Measurements from ENCODE around the gene PDCD2. TPM values are rescaled to one million over a fixed set of nuclear protein-coding genes. Genes with fewer than 3 reads are reported as not detected.

PDCD2 gene
- total RNA-seq, 1 donor from 2014 or later, result 127 TPM

- peak within 1 kb of the TSS; percentile 100 for H3K4me3 ChIP-seq (ENCODE audit: low read depth, low read length)
- H3K27me3 ChIP-seq (ENCODE audit: control insufficient read depth, insufficient read depth, low read length), result no peaks in the 10 kb centered on the region
- no peaks in the 10 kb centered on the region for H3K36me3 ChIP-seq (ENCODE audit: control insufficient read depth, insufficient read depth, low read length)
- DNase-seq (ENCODE audit: low read depth), result peak; percentile 98
- TF ChIP-seq CTCF (IDR thresholded peaks at IDR 0.05; ENCODE audit: insufficient read depth, low read length, poor library complexity, severe bottlenecking), result no peak
Measured at GRCh38 chr6:170554013-170554795, 30.2 kb downstream of the PDCD2 start, which contains the start of gene TBP. Gene TBP, plus strand, starts transcription at chr6:170554369. Its CDS starts 2,661 bp downstream, at chr6:170557030.

- peak overlapping the region; percentile 100 for H3K4me3 ChIP-seq (ENCODE audit: low read depth, low read length)
- H3K36me3 ChIP-seq (ENCODE audit: control insufficient read depth, insufficient read depth, low read length), result no peaks in the 10 kb centered on the region
- H3K27me3 ChIP-seq (ENCODE audit: control insufficient read depth, insufficient read depth, low read length), result no peaks in the 10 kb centered on the region
- no peak for TF ChIP-seq CTCF (IDR thresholded peaks at IDR 0.05; ENCODE audit: insufficient read depth, low read length, poor library complexity, severe bottlenecking)
- DNase-seq (ENCODE audit: low read depth), result peak; percentile 7
Measured at GRCh38 chr6:170553534-170554012, 30.9 kb downstream of the PDCD2 start.

- Histone ChIP-seq H3K36me3 (ENCODE audit: control insufficient read depth, insufficient read depth, low read length) (peaks cover 1% of the 10 kb centered on the region), H3K4me3 (ENCODE audit: low read depth, low read length) (peak within 1 kb of the TSS; percentile 100), H3K27me3 (ENCODE audit: control insufficient read depth, insufficient read depth, low read length) (no peaks in the 10 kb centered on the region)
- peak; percentile 81 for DNase-seq (ENCODE audit: low read depth)
- TF ChIP-seq CTCF (IDR thresholded peaks at IDR 0.05; ENCODE audit: insufficient read depth, low read length, poor library complexity, severe bottlenecking), result no peak
Measured at GRCh38 chr6:170552765-170553533, 31.5 kb downstream of the PDCD2 start, which contains the start of gene PSMB1. Gene PSMB1, minus strand, starts transcription at chr6:170553307. Its CDS starts 65 bp downstream, at chr6:170553242.

GRCh38 chr6:170545405-170545804, 39.0 kb downstream of the PDCD2 start:
- no peak for DNase-seq (ENCODE audit: low read depth)
- Histone ChIP-seq H3K4me3 (ENCODE audit: low read depth, low read length) (no peak overlapping the region), H3K36me3 (ENCODE audit: control insufficient read depth, insufficient read depth, low read length) (peaks cover 1% of the 10 kb centered on the region), H3K27me3 (ENCODE audit: control insufficient read depth, insufficient read depth, low read length) (no peaks in the 10 kb centered on the region)
- TF ChIP-seq CTCF (IDR thresholded peaks at IDR 0.05; ENCODE audit: insufficient read depth, low read length, poor library complexity, severe bottlenecking), result no peak

- no peaks in the 10 kb centered on the region for H3K36me3 ChIP-seq (ENCODE audit: control insufficient read depth, insufficient read depth, low read length)
- TF ChIP-seq CTCF (IDR thresholded peaks at IDR 0.05; ENCODE audit: insufficient read depth, low read length, poor library complexity, severe bottlenecking), result no peak
- no peak for DNase-seq (ENCODE audit: low read depth)
- H3K27me3 ChIP-seq (ENCODE audit: control insufficient read depth, insufficient read depth, low read length), result no peaks in the 10 kb centered on the region
- H3K4me3 ChIP-seq (ENCODE audit: low read depth, low read length), result no peak overlapping the region
Measured at GRCh38 chr6:170542031-170542719, 42.3 kb downstream of the PDCD2 start.

Measured in kidney epithelial cell (primary cell).